Measurements from ENCODE around the gene TENM4.

TENM4 gene

DNA sequence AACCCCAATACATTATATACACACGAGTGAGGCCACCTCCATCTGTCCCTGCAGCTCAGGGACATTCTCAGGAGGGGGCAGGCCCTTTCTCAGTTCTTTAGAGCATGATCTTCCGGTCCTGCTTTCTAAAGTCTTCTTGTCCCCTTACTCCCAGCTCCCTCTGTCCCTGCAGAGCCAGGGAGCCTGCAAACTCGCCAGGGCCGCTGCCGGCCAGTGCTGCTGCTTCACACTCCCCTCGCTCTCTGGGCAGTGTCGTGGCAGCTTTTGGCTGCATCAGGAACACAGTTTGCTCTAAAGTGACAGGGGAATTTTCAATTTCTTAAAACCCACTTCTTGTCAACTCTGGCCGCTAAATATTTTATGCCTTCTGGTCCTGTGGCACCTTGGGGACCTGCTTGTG lies 736.0 kb downstream of the TENM4 start:
- CTCF ChIA-PET: interaction anchor here (0.9 to 3.3 kb wide), 4 partner anchors 8 to 58 kb away, joined by 3 to 32 read pairs (median 4); no protein-coding TSS in a partner anchor
- POLR2A ChIA-PET: no interaction called here
- DNase-seq (ENCODE audit: low read depth, low spot score): no peak
- TF ChIP-seq, protein P1, sequence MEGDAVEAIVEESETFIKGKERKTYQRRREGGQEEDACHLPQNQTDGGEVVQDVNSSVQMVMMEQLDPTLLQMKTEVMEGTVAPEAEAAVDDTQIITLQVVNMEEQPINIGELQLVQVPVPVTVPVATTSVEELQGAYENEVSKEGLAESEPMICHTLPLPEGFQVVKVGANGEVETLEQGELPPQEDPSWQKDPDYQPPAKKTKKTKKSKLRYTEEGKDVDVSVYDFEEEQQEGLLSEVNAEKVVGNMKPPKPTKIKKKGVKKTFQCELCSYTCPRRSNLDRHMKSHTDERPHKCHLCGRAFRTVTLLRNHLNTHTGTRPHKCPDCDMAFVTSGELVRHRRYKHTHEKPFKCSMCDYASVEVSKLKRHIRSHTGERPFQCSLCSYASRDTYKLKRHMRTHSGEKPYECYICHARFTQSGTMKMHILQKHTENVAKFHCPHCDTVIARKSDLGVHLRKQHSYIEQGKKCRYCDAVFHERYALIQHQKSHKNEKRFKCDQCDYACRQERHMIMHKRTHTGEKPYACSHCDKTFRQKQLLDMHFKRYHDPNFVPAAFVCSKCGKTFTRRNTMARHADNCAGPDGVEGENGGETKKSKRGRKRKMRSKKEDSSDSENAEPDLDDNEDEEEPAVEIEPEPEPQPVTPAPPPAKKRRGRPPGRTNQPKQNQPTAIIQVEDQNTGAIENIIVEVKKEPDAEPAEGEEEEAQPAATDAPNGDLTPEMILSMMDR (IDR thresholded peaks at IDR 0.05; ENCODE audit: insufficient read depth, low read length, missing control alignments): no peak
- no peak overlapping the region for H3K4me3 ChIP-seq (ENCODE audit: low read depth, low read length)

DNA sequence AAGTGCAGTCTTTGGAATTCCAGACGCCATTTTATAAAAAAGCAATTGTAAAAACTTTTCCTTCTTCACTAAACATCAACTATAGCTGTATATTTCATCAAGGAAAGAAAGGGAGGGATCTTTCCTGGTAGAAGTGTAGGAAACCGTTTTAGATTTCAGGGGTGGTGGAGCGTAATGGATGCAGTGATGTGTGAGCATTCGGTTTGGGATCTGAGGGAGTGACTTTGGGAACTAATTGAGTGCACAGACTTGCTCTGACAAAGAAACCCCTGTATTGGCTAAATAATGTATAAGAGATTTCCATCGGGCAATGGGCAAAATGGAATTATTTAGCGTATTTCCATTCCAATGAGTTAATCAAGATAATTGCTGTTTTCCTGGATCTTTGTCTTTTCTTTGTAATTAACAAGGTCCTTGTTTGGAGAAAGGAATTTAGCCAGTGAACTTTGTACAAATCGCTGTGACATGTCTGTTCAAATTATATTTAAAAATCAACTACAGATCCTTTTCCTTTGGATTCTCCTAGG lies 741.2 kb downstream of the TENM4 start:
- DNase-seq (ENCODE audit: low read depth, low spot score): no peak
- ChIA-PET POLR2A (no interaction called here), CTCF (interaction anchor here (1.2 to 8.7 kb wide), 5 partner anchors 15 to 400 kb away, joined by 3 to 76 read pairs (median 4); no protein-coding TSS in a partner anchor)
- TF ChIP-seq, protein P1 (IDR thresholded peaks at IDR 0.05; ENCODE audit: insufficient read depth, low read length, missing control alignments): no peak
- no peak overlapping the region for H3K4me3 ChIP-seq (ENCODE audit: low read depth, low read length)

DNA sequence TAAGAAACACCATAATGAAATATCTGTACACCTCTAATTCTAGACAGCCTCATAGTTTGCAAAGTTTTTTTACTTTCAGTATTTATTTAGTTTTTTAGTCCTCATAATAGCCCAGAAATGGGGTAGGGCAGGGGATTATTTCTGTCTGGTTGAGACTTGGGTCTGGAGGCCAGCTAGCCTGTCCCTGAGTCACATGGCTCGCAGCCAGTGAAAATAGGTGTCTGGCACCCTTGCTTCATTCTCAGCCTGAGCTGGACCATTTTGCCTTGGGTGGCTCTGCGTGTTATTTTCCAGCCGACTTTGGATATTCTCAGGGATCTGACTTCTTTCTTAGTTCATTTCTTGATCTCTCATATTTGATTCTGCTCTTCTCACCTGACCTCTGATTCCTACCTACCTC lies 742.2 kb downstream of the TENM4 start:
- POLR2A ChIA-PET: no interaction called here
- H3K4me3 ChIP-seq (ENCODE audit: low read depth, low read length): no peak overlapping the region
- CTCF ChIA-PET: interaction anchor here (0.7 to 8.7 kb wide), 5 partner anchors 10 to 53 kb away, joined by 4 to 76 read pairs (median 6); no protein-coding TSS in a partner anchor
- TF ChIP-seq, protein P1 (IDR thresholded peaks at IDR 0.05; ENCODE audit: insufficient read depth, low read length, missing control alignments): no peak
- DNase-seq (ENCODE audit: low read depth, low spot score): peak; percentile 26

DNA sequence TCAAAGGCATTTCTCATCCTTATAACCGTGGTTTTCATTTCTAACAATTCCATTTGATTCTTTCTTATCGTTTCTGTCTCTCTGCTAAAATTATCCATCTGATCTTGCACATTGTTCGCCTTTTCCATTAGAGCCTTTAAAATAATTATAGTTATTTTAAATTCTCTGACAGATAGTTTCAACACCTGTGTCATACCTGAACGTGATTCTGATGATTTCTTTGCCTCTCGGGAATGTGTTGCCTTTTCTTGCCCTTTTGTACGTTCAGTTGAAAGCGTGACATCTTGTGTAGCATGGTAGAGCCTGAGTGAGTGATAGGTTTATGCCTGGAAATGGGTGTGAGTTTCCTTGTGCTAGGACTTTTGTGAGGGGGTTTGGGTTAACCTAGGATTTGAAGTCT lies 744.7 kb downstream of the TENM4 start:
- no peak for DNase-seq (ENCODE audit: low read depth, low spot score)
- TF ChIP-seq, protein P1 (IDR thresholded peaks at IDR 0.05; ENCODE audit: insufficient read depth, low read length, missing control alignments): no peak
- CTCF ChIA-PET: interaction anchor here (8.7 kb wide), 1 partner anchor 19 kb away, joined by 76 read pairs; no protein-coding TSS in a partner anchor
- no peak overlapping the region for H3K4me3 ChIP-seq (ENCODE audit: low read depth, low read length)
- POLR2A ChIA-PET: no interaction called here

DNA sequence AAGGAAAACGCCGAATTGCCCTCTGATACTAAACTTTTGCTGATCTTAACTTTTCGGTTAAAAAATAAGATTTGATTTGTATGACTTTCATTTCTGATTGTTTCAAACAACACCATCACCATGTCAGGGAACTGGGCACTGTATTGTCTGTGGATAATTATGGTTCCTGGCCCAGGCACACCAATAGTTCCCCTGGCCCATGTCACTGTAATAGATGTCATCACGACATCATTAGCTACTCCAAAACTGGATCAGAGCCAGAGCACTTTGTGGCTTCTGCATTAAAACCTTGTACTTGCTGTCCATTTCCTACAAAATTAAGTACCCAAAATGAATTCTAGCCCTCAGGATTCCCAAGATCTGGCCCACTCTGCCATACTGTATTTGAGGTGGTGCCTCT lies 746.7 kb downstream of the TENM4 start:
- DNase-seq (ENCODE audit: low read depth, low spot score): no peak
- H3K4me3 ChIP-seq (ENCODE audit: low read depth, low read length): no peak overlapping the region
- ChIA-PET CTCF (interaction anchor here (1.0 to 1.4 kb wide), 3 partner anchors 19 to 266 kb away, joined by 3 to 5 read pairs (median 3); no protein-coding TSS in a partner anchor), POLR2A (no interaction called here)
- TF ChIP-seq, protein P1 (IDR thresholded peaks at IDR 0.05; ENCODE audit: insufficient read depth, low read length, missing control alignments): no peak

DNA sequence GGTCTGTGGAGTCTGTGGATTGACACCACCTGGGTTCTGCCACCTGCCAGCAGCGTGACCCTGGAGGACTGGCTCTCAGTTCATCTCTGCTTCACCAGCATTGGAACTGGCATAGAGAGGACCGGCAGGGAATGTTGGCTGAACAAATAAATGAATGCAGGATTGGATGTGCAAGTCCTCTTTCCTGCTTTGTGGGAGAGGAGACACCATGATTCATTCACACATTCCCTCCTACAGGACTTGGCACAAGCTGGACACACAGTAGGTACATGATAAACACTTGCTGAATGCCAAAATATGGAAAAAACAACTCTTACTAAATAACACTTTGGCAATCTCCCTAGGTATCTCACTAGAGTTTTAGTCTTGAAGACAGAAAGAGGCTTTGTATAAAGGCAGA lies 749.6 kb downstream of the TENM4 start:
- DNase-seq (ENCODE audit: low read depth, low spot score): no peak
- TF ChIP-seq, protein P1 (IDR thresholded peaks at IDR 0.05; ENCODE audit: insufficient read depth, low read length, missing control alignments): no peak

More for the DNA sequence above, 749.6 kb downstream of the TENM4 start:
- ChIA-PET POLR2A (no interaction called here), CTCF (interaction anchor here (0.7 to 2.3 kb wide), 3 partner anchors 24 to 46 kb away, joined by 3 to 7 read pairs (median 5); no protein-coding TSS in a partner anchor)
- no peak overlapping the region for H3K4me3 ChIP-seq (ENCODE audit: low read depth, low read length)
